ENCODE data around the gene TMEM101. TPM values are rescaled to one million over a fixed set of nuclear protein-coding genes. Genes with fewer than 3 reads are reported as not detected.

Gene TMEM101
- total RNA-seq, 2 experiments from 2014 or later: 8.8 to 9.7 TPM

DNA sequence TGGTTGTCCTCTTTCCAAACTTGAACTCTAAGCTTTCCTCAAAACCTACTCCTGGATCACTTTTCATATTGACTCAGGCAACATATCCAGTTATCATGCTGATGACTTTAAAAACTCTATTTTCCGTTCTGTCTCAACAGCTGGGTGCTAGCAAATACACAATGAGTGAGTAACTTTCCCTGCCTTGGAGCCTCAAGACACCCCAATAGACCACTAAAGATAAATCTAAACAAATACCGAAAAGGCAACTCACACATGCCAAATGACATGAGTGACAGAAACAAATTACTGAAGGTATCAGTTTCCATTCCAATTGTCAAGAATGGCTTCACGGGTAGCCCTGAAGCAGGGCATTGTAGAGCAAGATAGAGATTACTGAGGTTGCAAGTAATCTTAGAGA lies 15.7 kb upstream of the TMEM101 start:
- H3K36me3 Mint-ChIP-seq (ENCODE audit: low read depth): peaks cover 34% of the 10 kb centered on the region
- Histone ChIP-seq H3K27me3 (ENCODE audit: control insufficient read depth in 1 of 2, insufficient read depth in 2 of 2, low read length in 2 of 2) (no peaks in the 10 kb centered on the region), H3K4me1 (ENCODE audit: insufficient read depth, low read length) (no peaks in the 10 kb centered on the region), H3K27ac (ENCODE audit: low read depth in 1 of 2, low read length in 2 of 2) (no peak overlapping the region), H3K4me3 (ENCODE audit: low read length) (no peak overlapping the region), H3K36me3 (ENCODE audit: insufficient read depth, low read length) (peaks cover 20% of the 10 kb centered on the region), H3K9me3 (ENCODE audit: control insufficient read depth in 1 of 2, insufficient read depth in 1 of 2, low read length in 2 of 2) (no peaks in the 10 kb centered on the region)
- intact Hi-C loops (cut with DNase I, micrococcal nuclease): no loop called here
- H3K4me1 Mint-ChIP-seq (ENCODE audit: low read depth): peaks cover 4% of the 10 kb centered on the region
- no peak for DNase-seq
- H3K4me3 Mint-ChIP-seq: no peak overlapping the region
- TF ChIP-seq, protein P1, sequence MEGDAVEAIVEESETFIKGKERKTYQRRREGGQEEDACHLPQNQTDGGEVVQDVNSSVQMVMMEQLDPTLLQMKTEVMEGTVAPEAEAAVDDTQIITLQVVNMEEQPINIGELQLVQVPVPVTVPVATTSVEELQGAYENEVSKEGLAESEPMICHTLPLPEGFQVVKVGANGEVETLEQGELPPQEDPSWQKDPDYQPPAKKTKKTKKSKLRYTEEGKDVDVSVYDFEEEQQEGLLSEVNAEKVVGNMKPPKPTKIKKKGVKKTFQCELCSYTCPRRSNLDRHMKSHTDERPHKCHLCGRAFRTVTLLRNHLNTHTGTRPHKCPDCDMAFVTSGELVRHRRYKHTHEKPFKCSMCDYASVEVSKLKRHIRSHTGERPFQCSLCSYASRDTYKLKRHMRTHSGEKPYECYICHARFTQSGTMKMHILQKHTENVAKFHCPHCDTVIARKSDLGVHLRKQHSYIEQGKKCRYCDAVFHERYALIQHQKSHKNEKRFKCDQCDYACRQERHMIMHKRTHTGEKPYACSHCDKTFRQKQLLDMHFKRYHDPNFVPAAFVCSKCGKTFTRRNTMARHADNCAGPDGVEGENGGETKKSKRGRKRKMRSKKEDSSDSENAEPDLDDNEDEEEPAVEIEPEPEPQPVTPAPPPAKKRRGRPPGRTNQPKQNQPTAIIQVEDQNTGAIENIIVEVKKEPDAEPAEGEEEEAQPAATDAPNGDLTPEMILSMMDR (IDR thresholded peaks at IDR 0.05): no peak
- ATAC-seq (ENCODE audit: poor library complexity): no peak
- CTCF ChIA-PET: no interaction called here
- no peaks in the 10 kb centered on the region for H3K27me3 Mint-ChIP-seq
- H3K27ac Mint-ChIP-seq: no peak overlapping the region
- POLR2A ChIA-PET: no interaction called here
- H3K9me3 Mint-ChIP-seq: no peaks in the 10 kb centered on the region

DNA sequence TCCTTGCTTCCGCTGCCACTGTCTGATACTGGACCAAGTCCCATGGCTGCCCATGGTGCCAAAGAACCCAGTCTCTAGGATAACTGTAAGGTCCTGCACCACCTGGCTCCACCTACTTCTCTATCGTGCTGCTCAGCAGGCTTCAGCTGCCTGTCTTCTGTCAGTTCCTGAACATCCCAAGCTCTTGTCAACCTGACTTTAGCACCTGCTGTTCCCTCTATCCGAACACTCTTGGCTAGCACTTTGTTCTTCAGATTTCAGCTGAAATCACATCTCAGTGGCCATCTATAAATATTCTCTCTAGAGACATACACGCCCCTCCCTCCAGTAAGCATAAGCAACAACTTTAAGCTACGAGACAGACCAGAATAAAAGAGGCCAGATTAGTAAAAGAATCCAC lies 15.0 kb upstream of the TMEM101 start:
- H3K27ac Mint-ChIP-seq: no peak overlapping the region
- H3K4me3 ChIP-seq (ENCODE audit: low read length): no peak overlapping the region
- ATAC-seq (ENCODE audit: poor library complexity) (no peak), DNase-seq (no peak)
- H3K9me3 ChIP-seq (ENCODE audit: control insufficient read depth in 1 of 2, insufficient read depth in 1 of 2, low read length in 2 of 2): no peaks in the 10 kb centered on the region
- H3K27me3 ChIP-seq (ENCODE audit: control insufficient read depth in 1 of 2, insufficient read depth in 2 of 2, low read length in 2 of 2): no peaks in the 10 kb centered on the region
- H3K4me1 ChIP-seq (ENCODE audit: insufficient read depth, low read length): no peaks in the 10 kb centered on the region
- no peak overlapping the region for H3K4me3 Mint-ChIP-seq
- H3K36me3 Mint-ChIP-seq (ENCODE audit: low read depth): peaks cover 34% of the 10 kb centered on the region
- peaks cover 4% of the 10 kb centered on the region for H3K4me1 Mint-ChIP-seq (ENCODE audit: low read depth)
- H3K27me3 Mint-ChIP-seq: no peaks in the 10 kb centered on the region
- intact Hi-C loops (cut with DNase I, micrococcal nuclease): no loop called here
- TF ChIP-seq, protein P1 (IDR thresholded peaks at IDR 0.05): no peak
- peaks cover 20% of the 10 kb centered on the region for H3K36me3 ChIP-seq (ENCODE audit: insufficient read depth, low read length)
- no peaks in the 10 kb centered on the region for H3K9me3 Mint-ChIP-seq
- POLR2A ChIA-PET: no interaction called here
- CTCF ChIA-PET: interaction anchor here (1.9 kb wide), 1 partner anchor 13 kb away, joined by 8 read pairs; no protein-coding TSS in a partner anchor
- H3K27ac ChIP-seq (ENCODE audit: low read depth in 1 of 2, low read length in 2 of 2): no peak overlapping the region

DNA sequence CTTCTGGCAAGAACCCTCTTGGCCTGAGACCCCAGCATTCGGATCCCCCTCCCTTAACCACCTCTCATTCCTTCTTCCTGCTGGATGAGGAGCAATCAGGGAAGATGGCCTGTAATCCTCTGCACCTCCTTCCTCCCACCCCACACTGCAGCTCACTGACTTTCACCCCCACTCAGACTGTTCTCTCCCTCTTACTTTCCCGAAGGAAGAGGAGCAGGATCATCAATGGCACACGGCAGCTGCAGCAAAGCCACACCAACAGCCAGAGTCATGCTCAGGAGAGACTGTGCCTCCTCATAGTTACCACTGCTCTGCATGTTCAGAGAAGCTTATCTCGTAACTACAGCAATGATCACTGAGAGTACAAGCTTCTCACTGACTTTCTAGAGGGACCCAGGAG lies 10.1 kb upstream of the TMEM101 start:
- DNase-seq (no peak), ATAC-seq (ENCODE audit: poor library complexity) (no peak)
- H3K27ac ChIP-seq (ENCODE audit: low read depth in 1 of 2, low read length in 2 of 2): no peak overlapping the region
- ChIA-PET CTCF (interaction anchor here (1.7 kb wide), 1 partner anchor 16 kb away, joined by 4 read pairs; no protein-coding TSS in a partner anchor), POLR2A (no interaction called here)
- intact Hi-C loops (cut with DNase I, micrococcal nuclease): no loop called here
- Mint-ChIP-seq H3K36me3 (ENCODE audit: low read depth) (no peaks in the 10 kb centered on the region), H3K27ac (no peak overlapping the region), H3K4me1 (ENCODE audit: low read depth) (no peaks in the 10 kb centered on the region), H3K9me3 (no peaks in the 10 kb centered on the region), H3K4me3 (no peak overlapping the region), H3K27me3 (no peaks in the 10 kb centered on the region)
- H3K27me3 ChIP-seq (ENCODE audit: control insufficient read depth in 1 of 2, insufficient read depth in 2 of 2, low read length in 2 of 2): no peaks in the 10 kb centered on the region
- no peaks in the 10 kb centered on the region for H3K36me3 ChIP-seq (ENCODE audit: insufficient read depth, low read length)
- H3K4me1 ChIP-seq (ENCODE audit: insufficient read depth, low read length): no peaks in the 10 kb centered on the region
- no peak overlapping the region for H3K4me3 ChIP-seq (ENCODE audit: low read length)
- TF ChIP-seq, protein P1 (IDR thresholded peaks at IDR 0.05): no peak
- H3K9me3 ChIP-seq (ENCODE audit: control insufficient read depth in 1 of 2, insufficient read depth in 1 of 2, low read length in 2 of 2): no peaks in the 10 kb centered on the region

Measured in CD4-positive, alpha-beta T cell (primary cell).